GM12878 (cell line): Measurements from ENCODE around the gene RPS6KA2. TPM values are rescaled to one million over a fixed set of nuclear protein-coding genes. Genes with fewer than 3 reads are reported as not detected.

Experiments
- ATAC-seq: fragments of 200-7000 bp; cut with Tn5 transposase; 3 replicates; pipeline ENCODE4 v1.9.1; 2020; ENCODE audit warnings: mild to moderate bottlenecking, moderate library complexity
- BruUV-seq: library from RNA; stranded (reverse); fragments of 400-500 nt; replicated peaks from 2 replicates; lab custom pipeline; 2021; lab: Mats Ljungman, UMichigan
- CTCF ChIA-PET: fragments of 300-600 bp; sonication (Branson Sonifier 250); formaldehyde crosslinking; extraction: SDS; loops from one replicate; lab custom pipeline; 2021; ENCODE audit warnings: inconsistent platforms; lab: Yijun Ruan, JAX
- POLR2A ChIA-PET: fragments of 350-600 bp; formaldehyde crosslinking; extraction: SDS; loops from one replicate; lab custom pipeline; 2021; ENCODE audit warnings: inconsistent platforms; lab: Charles Lee
- RAD21 ChIA-PET: fragments of 300-600 bp; sonication (Branson Sonifier 250); formaldehyde crosslinking; loops from one replicate; lab custom pipeline; 2023; ENCODE audit warnings: antibody characterized with exemption; ENCODE audit not compliant: unreplicated experiment; lab: Charles Lee
- SMC1A ChIA-PET: fragments of 300-600 bp; sonication (Branson Sonifier 250); formaldehyde crosslinking; loops from one replicate; lab custom pipeline; 2023; ENCODE audit not compliant: unreplicated experiment, uncharacterized antibody; lab: Charles Lee
- DNase-seq: peaks from one replicate; pipeline ENCODE4 v3.0.0-alpha.2; 2011; ENCODE audit warnings: low read depth, low spot score
- FAIRE-seq: peaks from 3 replicates; lab custom pipeline; 2011; peaks lifted over from hg19 to GRCh38; lab: Jason Lieb, UNC
- H2AFZ ChIP-seq: 2 replicates; pipeline ENCODE4 v1.6.0; 2011; ENCODE audit warnings: low read depth, low read length, control low read depth; ENCODE audit not compliant: control insufficient read depth
- H3K27ac ChIP-seq: 2 replicates; pipeline ENCODE4 v1.5.1; 2011; ENCODE audit warnings: control low read depth; ENCODE audit not compliant: control insufficient read depth, insufficient read depth
- H3K27me3 ChIP-seq, 2 experiments: replicated peaks in 1 of 2; 2 replicates each; pipeline versions ENCODE4 v1.6.0 to v1.6.1; 2011; ENCODE audit warnings: low read length in 1 of 2; ENCODE audit not compliant: control insufficient read depth in 2 of 2, insufficient read depth in 2 of 2
- H3K36me3 ChIP-seq, 2 experiments: 2 replicates each; pipeline ENCODE4 v1.5.1; 2011; ENCODE audit warnings: low read length in 1 of 2; ENCODE audit not compliant: control insufficient read depth in 2 of 2, insufficient read depth in 2 of 2
- H3K4me1 ChIP-seq: 2 replicates; pipeline ENCODE4 v1.6.1; 2011; ENCODE audit warnings: mild to moderate bottlenecking, low read length, moderate library complexity, mixed read lengths; ENCODE audit not compliant: control insufficient read depth, insufficient read depth
- H3K4me2 ChIP-seq: 2 replicates; pipeline ENCODE4 v1.6.0; 2011; ENCODE audit warnings: control low read depth; ENCODE audit not compliant: control insufficient read depth, insufficient read depth
- H3K4me3 ChIP-seq: fragments of 200-600 bp; sonication (generic); 2 replicates; pipeline ENCODE4 v1.5.1; 2016
- H3K79me2 ChIP-seq: 2 replicates; pipeline ENCODE4 v1.6.0; 2011; ENCODE audit warnings: low read length; ENCODE audit not compliant: control insufficient read depth, insufficient read depth
- H3K9ac ChIP-seq: 2 replicates; pipeline ENCODE4 v1.8.0; 2011; ENCODE audit warnings: low read length, control low read depth, mixed read lengths; ENCODE audit not compliant: control insufficient read depth, insufficient read depth
- H3K9me3 ChIP-seq: replicated peaks from 3 replicates; pipeline ENCODE4 v1.5.1; 2011; ENCODE audit warnings: mild to moderate bottlenecking, low read length; ENCODE audit not compliant: control insufficient read depth, insufficient read depth
- H4K20me1 ChIP-seq: 2 replicates; pipeline ENCODE4 v1.6.0; 2011; ENCODE audit not compliant: control insufficient read depth, insufficient read depth
- ATF7 ChIP-seq: fragments of 450-650 bp; IDR thresholded peaks from 2 replicates; pipeline ENCODE4 v1.6.1; 2016; ENCODE audit warnings: low read depth, mild to moderate bottlenecking
- HDGF ChIP-seq: fragments of 450-650 bp; IDR thresholded peaks from 2 replicates; pipeline ENCODE4 v1.6.1; 2016; ENCODE audit warnings: antibody characterized with exemption
- IRF4 ChIP-seq: IDR thresholded peaks from 2 replicates; pipeline ENCODE4 v1.6.1; 2011; ENCODE audit warnings: low read depth, low read length
- JUND ChIP-seq: IDR thresholded peaks from 2 replicates; pipeline ENCODE4 v1.6.1; 2012; ENCODE audit warnings: low read depth, mild to moderate bottlenecking, low read length, improper control_type of control experiment, moderate library complexity
- PAX5 ChIP-seq: IDR thresholded peaks from 2 replicates; pipeline ENCODE4 v1.6.1; 2011; ENCODE audit warnings: low read depth, low read length, borderline replicate concordance
- PML ChIP-seq: IDR thresholded peaks from 2 replicates; pipeline ENCODE4 v1.6.1; 2012; ENCODE audit warnings: low read length, inconsistent platforms
- POLR2A ChIP-seq: IDR thresholded peaks from 2 replicates; pipeline ENCODE4 v1.6.1; 2011; ENCODE audit warnings: low read depth, mild to moderate bottlenecking, low read length
- POU2F2 ChIP-seq: IDR thresholded peaks from 3 replicates; pipeline ENCODE4 v1.6.1; 2011; ENCODE audit warnings: low read depth, mild to moderate bottlenecking, low read length, borderline replicate concordance
- RUNX3 ChIP-seq: IDR thresholded peaks from 2 replicates; pipeline ENCODE4 v1.6.1; 2012; ENCODE audit warnings: low read length, inconsistent platforms
- STAT3 ChIP-seq: IDR thresholded peaks from 2 replicates; pipeline ENCODE4 v1.6.1; 2011; ENCODE audit warnings: low read depth, low read length, improper control_type of control experiment
- WRNIP1 ChIP-seq: IDR thresholded peaks from 2 replicates; pipeline ENCODE4 v1.6.1; 2011; ENCODE audit warnings: low read depth, low read length, improper control_type of control experiment, borderline replicate concordance
- ZNF207 ChIP-seq: fragments of 450-650 bp; IDR thresholded peaks from 2 replicates; pipeline ENCODE4 v1.6.1; 2014; ENCODE audit warnings: antibody characterized with exemption, mild to moderate bottlenecking, borderline replicate concordance
- WGBS: methylation state at CpG from one replicate; pipeline ENCODE4 v1.1.6; 2016; ENCODE audit warnings: low lambda C conversion rate; ENCODE audit not compliant: insufficient replicate concordance, insufficient coverage; ENCODE audit errors: missing lambda C conversion rate; 5-methylcytosine and 5-hydroxymethylcytosine counted together
- in situ Hi-C: fragments of 300-500 bp; cut with MboI; formaldehyde crosslinking; loops from 9 replicates; pipeline ENCODE4 v1.14.3; 2018; ENCODE audit warnings: mixed read lengths
- intact Hi-C: fragments of 100-400 bp; cut with micrococcal nuclease; formaldehyde crosslinking; loops from one replicate; pipeline ENCODE4 v1.14.2; 2022; ENCODE audit not compliant: unreplicated experiment
- polyA plus RNA-seq, 11 experiments: library from polyadenylated mRNA; depleted of rRNA in 4 of 11; unstranded in 6 of 11; stranded (reverse) in 5 of 11; fragments of >200 nt; fragmentation: Nextera tagmentation in 4 of 11; fragmentation: Illumina TruSeq in 1 of 11; extraction: Ambion mirVana in 4 of 11; extraction: Trizol in 1 of 11; gene quantifications; 1 replicate in 1 of 11; 2 replicates in 10 of 11; pipeline versions ENCODE4 v1.2.1 to v1.2.3, GENCODE V29; 2011 to 2016; ENCODE audit warnings: inconsistent platforms in 2 of 11, missing spikeins in 2 of 11, low read depth in 1 of 11
- total RNA-seq, 4 experiments: library from RNA; depleted of rRNA in 3 of 4; stranded (reverse); fragments of >200 nt in 3 of 4; fragmentation: Illumina TruSeq in 1 of 4; extraction: Trizol in 1 of 4; gene quantifications; 2 replicates each; pipeline versions ENCODE4 v1.2.1 to v1.2.3, GENCODE V29; 2013 to 2021

Gene RPS6KA2
- total and polyA plus RNA-seq, 10 of the 15 experiments (the other 5 are each of a cell fraction or from before 2014, with no cell fraction given) = 0.02 to 1.0 (median 0.22) TPM; not detected in 1

GRCh38 chr6:166523782-166524559, 103.1 kb downstream of the RPS6KA2 start:
- POLR2A ChIA-PET = no interaction called here
- intact Hi-C loops = no loop called here

GRCh38 chr6:166520905-166521834, 105.9 kb downstream of the RPS6KA2 start:
- no peak for FAIRE-seq
- no peak overlapping the region for H3K27ac ChIP-seq
- WGBS = 48% methylated on average over 10 of the region's 10 CpGs
- BruUV-seq = no TSS peak
- SMC1A ChIA-PET = no interaction called here
- no peaks in the 10 kb centered on the region for H3K9me3 ChIP-seq
- H3K9ac ChIP-seq = no peak overlapping the region
- TF ChIP-seq WRNIP1 = no peak
- no peak for TF ChIP-seq STAT3
- no peak for TF ChIP-seq HDGF
- no peak for TF ChIP-seq POU2F2
- no peak for TF ChIP-seq RUNX3
- TF ChIP-seq, all 136 proteins: peak for 0
- no peaks in the 10 kb centered on the region for H3K36me3 ChIP-seq
- no peak overlapping the region for H3K4me2 ChIP-seq
- intact Hi-C loops (no loop called here), in situ Hi-C loops (no loop called here)
- no peaks in the 10 kb centered on the region for H3K4me1 ChIP-seq
- DNase-seq (no peak), ATAC-seq (no peak)
- no peaks in the 10 kb centered on the region for H3K27me3 ChIP-seq
- ChIA-PET CTCF (interaction anchor here (1.4 kb wide), 1 partner anchor 8 kb away, joined by 3 read pairs; no protein-coding TSS in a partner anchor), RAD21 (no interaction called here), POLR2A (no interaction called here)
- H3K79me2 ChIP-seq = no peaks in the 10 kb centered on the region
- no peaks in the 10 kb centered on the region for H4K20me1 ChIP-seq
- no peak overlapping the region for H3K4me3 ChIP-seq
- no peak overlapping the region for H2AFZ ChIP-seq

More at GRCh38 chr6:166523782-166524559, 103.1 kb downstream of the RPS6KA2 start:
- H3K9ac ChIP-seq = no peak overlapping the region
- H3K27me3 ChIP-seq = no peaks in the 10 kb centered on the region
- H3K36me3 ChIP-seq = no peaks in the 10 kb centered on the region
- H3K27ac ChIP-seq = no peak overlapping the region
- H3K4me2 ChIP-seq = no peak overlapping the region
- no TSS peak for BruUV-seq
- in situ Hi-C loops = no loop called here
- RAD21 ChIA-PET = no interaction called here
- ATAC-seq = no peak
- SMC1A ChIA-PET = interaction anchor here (1.6 kb wide), 1 partner anchor 11 kb away, joined by 4 read pairs; no protein-coding TSS in a partner anchor
- H3K4me3 ChIP-seq = no peak overlapping the region
- FAIRE-seq = no peak
- no peaks in the 10 kb centered on the region for H3K4me1 ChIP-seq
- TF ChIP-seq POLR2A (no peak), PAX5 (no peak), JUND (no peak), PML (no peak), ATF7 (no peak), ZNF207 (no peak), IRF4 (no peak)
- H4K20me1 ChIP-seq = no peaks in the 10 kb centered on the region
- WGBS = 44% methylated on average over 16 of the region's 16 CpGs
- CTCF ChIA-PET = interaction anchor here (2.2 kb wide), 1 partner anchor 12 kb away, joined by 5 read pairs; no protein-coding TSS in a partner anchor
- H3K79me2 ChIP-seq = no peaks in the 10 kb centered on the region
- no peak overlapping the region for H2AFZ ChIP-seq
- no peak for DNase-seq
- H3K9me3 ChIP-seq = no peaks in the 10 kb centered on the region; the same call in 2 of the 3 replicates
